ENCODE measurements around the gene PPFIBP2.
A peak's percentile ranks its signal among the peaks of the same experiment; 100 is the strongest.
"Not testable (repeated sequence)": the region's sequence is repeated elsewhere in the genome, so short reads cannot be mapped to it uniquely, and the experiment has no call there.

PPFIBP2 gene

DNA sequence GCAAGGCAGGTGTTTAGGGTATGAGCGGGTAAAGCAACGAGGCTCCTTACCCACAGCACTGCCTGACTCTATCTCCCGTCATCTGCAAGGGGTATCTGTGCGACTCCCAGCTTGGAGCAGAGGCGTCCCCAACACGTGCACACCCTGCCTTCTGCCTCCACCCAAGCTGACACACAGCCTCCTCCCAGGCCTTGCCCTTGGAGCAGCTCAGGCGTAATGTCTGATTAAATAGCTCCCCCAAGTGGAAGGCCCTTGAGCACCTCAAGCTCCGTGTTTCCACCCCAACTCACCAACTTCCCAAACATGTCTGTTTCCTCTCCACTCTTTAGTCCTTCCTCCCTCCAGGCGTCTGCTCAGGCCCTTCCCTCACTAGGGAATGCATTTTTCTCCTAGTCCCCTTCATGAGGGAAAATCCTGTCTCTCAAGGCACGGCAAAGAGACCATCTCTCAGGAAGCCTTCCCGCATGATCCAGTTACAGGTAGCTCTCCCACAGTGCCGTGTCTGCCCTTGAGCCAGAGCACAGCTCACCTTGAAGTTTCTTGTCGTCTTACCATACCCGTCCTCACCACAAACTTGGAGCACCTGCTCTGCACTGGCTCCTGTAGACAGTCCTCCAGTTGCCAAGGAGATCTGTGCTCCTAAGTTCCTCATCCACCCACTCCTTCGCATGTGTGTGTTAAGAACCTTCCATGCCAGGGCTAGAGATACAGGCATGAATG is 143.7 kb downstream of the PPFIBP2 start:
- peak; percentile 85 for DNase-seq (ENCODE audit: low read depth)
- no peaks in the 10 kb centered on the region for H3K27me3 ChIP-seq (replicated peaks; ENCODE audit: control insufficient read depth, insufficient read depth, low read length)
- peaks cover 27% of the 10 kb centered on the region for H3K36me3 ChIP-seq (ENCODE audit: control insufficient read depth, insufficient read depth, low read length, severe bottlenecking)
- no peak overlapping the region for H3K9ac ChIP-seq (ENCODE audit: low read length)
- H3K9me3 ChIP-seq (ENCODE audit: control insufficient read depth, low read length): no peaks in the 10 kb centered on the region
- no peak overlapping the region for H3K4me3 ChIP-seq (ENCODE audit: low read length)
- no peaks in the 10 kb centered on the region for H3K4me1 ChIP-seq (ENCODE audit: control insufficient read depth, insufficient read depth, low read length)

DNA sequence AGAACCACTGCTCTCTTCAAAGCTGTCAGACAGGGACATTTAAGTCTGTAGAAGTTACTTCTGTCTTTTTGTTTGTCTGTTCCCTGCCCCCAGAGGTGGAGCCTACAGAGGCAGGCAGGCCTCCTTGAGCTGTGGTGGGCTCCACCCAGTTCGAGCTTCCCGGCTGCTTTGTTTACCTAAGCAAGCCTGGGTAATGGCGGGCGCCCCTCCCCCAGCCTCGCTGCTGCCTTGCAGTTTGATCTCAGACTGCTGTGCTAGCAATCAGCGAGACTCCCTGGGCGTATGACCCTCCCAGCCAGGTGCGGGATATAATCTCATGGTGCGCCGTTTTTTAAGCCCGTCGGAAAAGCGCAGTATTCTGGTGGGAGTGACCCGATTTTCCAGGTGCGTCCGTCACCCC is 149.7 kb downstream of the PPFIBP2 start:
- DNase-seq (ENCODE audit: low read depth); H3K9ac ChIP-seq (ENCODE audit: low read length); H3K9me3 ChIP-seq (ENCODE audit: control insufficient read depth, low read length); H3K36me3 ChIP-seq (ENCODE audit: control insufficient read depth, insufficient read depth, low read length, severe bottlenecking); H3K4me3 ChIP-seq (ENCODE audit: low read length); H3K4me1 ChIP-seq (ENCODE audit: control insufficient read depth, insufficient read depth, low read length); H3K27me3 ChIP-seq (replicated peaks; ENCODE audit: control insufficient read depth, insufficient read depth, low read length): not testable (repeated sequence)

DNA sequence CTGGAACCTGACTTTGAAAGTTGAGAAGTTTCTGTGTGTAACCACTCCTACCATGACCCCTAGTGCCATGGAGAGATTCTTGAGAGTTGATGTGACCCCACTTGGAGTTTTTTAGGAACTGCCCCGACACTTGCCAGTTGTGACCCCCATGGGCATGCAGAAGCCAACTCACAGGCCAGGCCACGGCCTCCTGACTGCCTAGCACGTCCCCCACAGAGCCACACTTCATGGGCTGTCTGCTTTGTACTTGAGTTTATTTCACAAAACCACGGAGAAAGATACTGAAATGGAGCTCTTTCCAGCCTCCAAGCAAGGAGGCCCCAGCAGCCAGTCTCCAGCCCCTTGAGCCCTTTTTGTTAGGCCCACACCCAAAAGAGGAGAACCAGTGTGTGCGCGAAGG is 151.1 kb downstream of the PPFIBP2 start:
- no peak for DNase-seq (ENCODE audit: low read depth)
- Histone ChIP-seq H3K9me3 (ENCODE audit: control insufficient read depth, low read length) (no peaks in the 10 kb centered on the region), H3K9ac (ENCODE audit: low read length) (no peak overlapping the region), H3K36me3 (ENCODE audit: control insufficient read depth, insufficient read depth, low read length, severe bottlenecking) (peaks cover 6% of the 10 kb centered on the region), H3K4me1 (ENCODE audit: control insufficient read depth, insufficient read depth, low read length) (no peaks in the 10 kb centered on the region), H3K4me3 (ENCODE audit: low read length) (no peak overlapping the region), H3K27me3 (replicated peaks; ENCODE audit: control insufficient read depth, insufficient read depth, low read length) (no peaks in the 10 kb centered on the region)

DNA sequence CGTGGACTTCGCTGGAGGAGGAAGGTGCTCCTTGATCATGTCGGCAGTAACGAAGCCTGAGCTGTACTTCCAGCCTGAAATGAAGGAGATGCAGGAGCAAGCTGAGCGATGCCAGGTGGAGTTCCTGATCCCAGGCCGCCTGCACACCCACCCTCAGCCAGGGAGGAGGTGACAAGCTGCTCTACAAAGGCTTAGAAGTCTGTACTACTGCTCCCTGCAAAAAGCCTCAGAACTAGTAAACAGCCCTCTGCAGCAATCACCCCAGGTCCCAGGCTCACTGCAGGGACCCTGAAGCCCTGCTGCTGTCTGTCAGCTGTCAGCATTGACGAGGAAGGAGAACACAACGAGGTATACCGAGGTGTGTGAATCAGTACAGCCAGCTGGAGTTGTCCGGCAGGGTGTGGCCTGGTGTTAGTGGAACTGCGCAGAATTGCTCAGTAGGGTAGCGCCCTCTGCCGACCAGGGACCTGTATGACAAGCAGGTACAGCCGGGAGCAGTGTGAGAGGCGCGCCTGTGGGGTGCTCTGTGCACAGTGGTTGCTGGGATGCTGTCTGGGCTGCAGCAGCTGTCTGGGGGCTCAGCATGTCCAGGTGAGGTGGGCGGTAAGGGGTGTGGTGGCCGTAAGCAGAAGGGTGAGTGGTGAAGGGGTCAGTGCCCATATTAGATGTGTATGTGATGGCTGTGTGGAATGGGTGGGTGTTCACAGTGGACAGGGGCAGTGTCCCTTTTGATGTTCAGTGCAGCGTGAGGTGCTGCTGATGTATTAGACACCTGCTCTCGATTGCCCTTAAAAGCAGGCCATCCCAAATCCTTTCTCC is 151.9 kb downstream of the PPFIBP2 start:
- no peaks in the 10 kb centered on the region for H3K9me3 ChIP-seq (ENCODE audit: control insufficient read depth, low read length)
- no peak overlapping the region for H3K4me3 ChIP-seq (ENCODE audit: low read length)
- peak; percentile 79 for DNase-seq (ENCODE audit: low read depth)
- H3K27me3 ChIP-seq (replicated peaks; ENCODE audit: control insufficient read depth, insufficient read depth, low read length): no peaks in the 10 kb centered on the region
- H3K36me3 ChIP-seq (ENCODE audit: control insufficient read depth, insufficient read depth, low read length, severe bottlenecking): peaks cover 6% of the 10 kb centered on the region
- no peaks in the 10 kb centered on the region for H3K4me1 ChIP-seq (ENCODE audit: control insufficient read depth, insufficient read depth, low read length)
- H3K9ac ChIP-seq (ENCODE audit: low read length): no peak overlapping the region

DNA sequence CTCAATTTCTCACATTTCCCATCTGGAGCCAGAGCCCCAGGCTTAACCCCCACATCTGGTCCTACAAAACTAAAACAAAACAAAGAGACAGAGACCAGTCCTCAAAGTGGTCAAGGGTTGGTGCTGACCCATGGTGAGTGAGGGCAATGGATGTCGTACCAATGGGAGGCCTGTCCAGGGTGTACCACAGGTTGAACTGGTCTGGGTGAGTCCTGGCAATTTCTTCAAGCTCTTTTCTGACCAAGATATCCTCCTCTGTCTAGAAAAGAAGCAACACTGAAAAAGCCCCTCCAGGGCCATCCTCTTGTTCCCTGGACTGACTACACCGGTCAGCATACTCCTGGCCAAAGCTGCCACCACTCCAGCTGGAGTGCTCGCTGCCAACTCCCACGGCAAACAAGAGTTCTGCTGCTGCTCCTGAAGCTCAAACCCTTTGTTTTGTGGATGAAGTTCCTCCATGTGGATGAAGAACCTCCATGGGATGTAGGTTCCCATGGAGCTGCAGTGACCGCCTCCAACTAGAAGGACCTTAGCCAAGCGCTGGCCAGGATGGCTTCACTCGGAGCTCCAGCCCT is 152.6 kb downstream of the PPFIBP2 start:
- no peak overlapping the region for H3K4me3 ChIP-seq (ENCODE audit: low read length)
- no peaks in the 10 kb centered on the region for H3K9me3 ChIP-seq (ENCODE audit: control insufficient read depth, low read length)
- H3K4me1 ChIP-seq (ENCODE audit: control insufficient read depth, insufficient read depth, low read length): no peaks in the 10 kb centered on the region
- no peak for DNase-seq (ENCODE audit: low read depth)
- no peak overlapping the region for H3K9ac ChIP-seq (ENCODE audit: low read length)
- no peaks in the 10 kb centered on the region for H3K27me3 ChIP-seq (replicated peaks; ENCODE audit: control insufficient read depth, insufficient read depth, low read length)
- peaks cover 6% of the 10 kb centered on the region for H3K36me3 ChIP-seq (ENCODE audit: control insufficient read depth, insufficient read depth, low read length, severe bottlenecking)

DNA sequence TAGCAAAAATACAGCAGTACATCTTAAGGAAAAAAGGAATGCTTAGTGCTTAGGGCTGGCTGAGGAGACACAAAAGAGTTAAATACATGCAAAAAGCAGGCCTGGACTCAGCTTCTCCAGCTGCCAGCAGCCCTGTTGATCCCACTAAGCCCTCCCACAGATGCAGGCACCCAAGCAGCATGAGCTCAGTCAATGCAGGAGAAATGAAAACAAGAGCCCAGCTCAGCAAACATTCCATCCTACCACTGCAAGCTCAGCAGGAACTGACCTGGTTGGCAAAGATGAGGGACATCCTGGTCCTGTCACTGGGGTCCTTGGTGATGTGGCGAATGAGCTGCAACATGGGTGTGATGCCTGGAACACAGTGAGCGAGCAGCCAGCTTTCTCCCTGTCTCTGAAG is 153.7 kb downstream of the PPFIBP2 start:
- Histone ChIP-seq H3K9ac (ENCODE audit: low read length) (no peak overlapping the region), H3K27me3 (replicated peaks; ENCODE audit: control insufficient read depth, insufficient read depth, low read length) (no peaks in the 10 kb centered on the region), H3K4me1 (ENCODE audit: control insufficient read depth, insufficient read depth, low read length) (no peaks in the 10 kb centered on the region), H3K9me3 (ENCODE audit: control insufficient read depth, low read length) (no peaks in the 10 kb centered on the region), H3K4me3 (ENCODE audit: low read length) (no peak overlapping the region), H3K36me3 (ENCODE audit: control insufficient read depth, insufficient read depth, low read length, severe bottlenecking) (peaks cover 6% of the 10 kb centered on the region)
- peak; percentile 31 for DNase-seq (ENCODE audit: low read depth)

DNA sequence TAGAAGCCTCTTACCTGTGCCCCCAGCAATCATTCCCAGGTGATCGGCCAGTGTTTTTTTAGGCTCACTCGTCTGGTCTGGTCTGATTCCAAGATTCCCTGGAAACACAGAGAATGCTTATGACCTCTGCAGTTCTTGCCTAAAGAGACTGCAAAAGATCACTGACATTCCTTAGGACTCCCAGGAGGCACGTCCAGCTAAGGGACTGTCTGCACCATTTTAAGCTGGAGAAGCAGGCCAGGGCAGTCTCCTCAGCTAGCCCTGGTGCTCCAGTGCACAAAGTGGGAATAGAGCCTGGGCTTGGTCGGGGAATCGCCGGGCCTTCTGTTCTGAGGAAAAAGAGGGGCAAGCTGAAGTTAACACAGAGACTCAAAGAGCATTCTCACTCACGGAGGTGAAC is 154.7 kb downstream of the PPFIBP2 start:
- no peak for DNase-seq (ENCODE audit: low read depth)
- H3K36me3 ChIP-seq (ENCODE audit: control insufficient read depth, insufficient read depth, low read length, severe bottlenecking): peaks cover 6% of the 10 kb centered on the region

DNA sequence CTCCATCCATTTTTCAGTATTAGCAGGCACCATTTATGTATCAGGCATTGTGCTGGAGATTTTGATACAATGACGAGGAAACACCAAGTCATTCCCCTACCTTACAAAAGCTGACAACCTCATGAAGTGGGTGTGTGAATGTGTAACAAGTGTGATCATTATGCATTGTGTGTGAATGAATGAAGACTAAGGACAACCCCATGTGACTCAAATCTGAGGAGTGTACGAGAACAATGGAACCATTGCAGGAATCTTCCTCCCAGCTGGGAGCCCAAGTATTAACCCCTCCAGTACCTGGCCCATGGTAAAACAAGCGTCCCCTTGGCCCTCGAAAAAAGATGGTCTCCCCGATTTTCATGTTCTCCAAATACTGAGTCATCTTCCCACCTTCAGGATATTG is 155.1 kb downstream of the PPFIBP2 start:
- no peak overlapping the region for H3K4me3 ChIP-seq (ENCODE audit: low read length)
- no peaks in the 10 kb centered on the region for H3K27me3 ChIP-seq (replicated peaks; ENCODE audit: control insufficient read depth, insufficient read depth, low read length)
- H3K4me1 ChIP-seq (ENCODE audit: control insufficient read depth, insufficient read depth, low read length): peaks cover 7% of the 10 kb centered on the region
- no peaks in the 10 kb centered on the region for H3K9me3 ChIP-seq (ENCODE audit: control insufficient read depth, low read length)
- peaks cover 6% of the 10 kb centered on the region for H3K36me3 ChIP-seq (ENCODE audit: control insufficient read depth, insufficient read depth, low read length, severe bottlenecking)
- no peak for DNase-seq (ENCODE audit: low read depth)
- no peak overlapping the region for H3K9ac ChIP-seq (ENCODE audit: low read length)

More for the DNA sequence above, 154.7 kb downstream of the PPFIBP2 start:
- no peak overlapping the region for H3K4me3 ChIP-seq (ENCODE audit: low read length)
- H3K9ac ChIP-seq (ENCODE audit: low read length): no peak overlapping the region
- H3K27me3 ChIP-seq (replicated peaks; ENCODE audit: control insufficient read depth, insufficient read depth, low read length): no peaks in the 10 kb centered on the region
- H3K4me1 ChIP-seq (ENCODE audit: control insufficient read depth, insufficient read depth, low read length): peaks cover 7% of the 10 kb centered on the region
- no peaks in the 10 kb centered on the region for H3K9me3 ChIP-seq (ENCODE audit: control insufficient read depth, low read length)

DNA sequence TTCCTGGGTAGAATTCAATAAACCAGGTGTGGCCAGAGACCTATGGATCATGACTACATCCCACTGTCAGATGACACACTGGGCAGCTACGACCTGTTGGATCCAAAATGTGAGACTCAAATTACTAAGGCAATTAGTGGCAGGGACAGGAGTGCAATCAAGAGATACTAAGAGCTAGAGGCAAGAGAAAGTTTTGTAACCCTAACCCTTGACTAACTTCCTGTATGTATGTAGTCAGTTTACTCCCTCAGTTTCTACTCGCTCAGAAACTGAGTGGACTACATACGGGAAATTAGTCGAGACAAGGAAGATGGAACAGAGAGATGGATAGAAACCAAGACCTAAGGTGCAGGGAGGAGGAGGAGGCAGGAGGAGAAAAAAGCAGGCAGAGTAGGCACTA is 156.8 kb downstream of the PPFIBP2 start:
- peaks cover 6% of the 10 kb centered on the region for H3K36me3 ChIP-seq (ENCODE audit: control insufficient read depth, insufficient read depth, low read length, severe bottlenecking)
- no peak for DNase-seq (ENCODE audit: low read depth)
- H3K4me1 ChIP-seq (ENCODE audit: control insufficient read depth, insufficient read depth, low read length): peaks cover 7% of the 10 kb centered on the region

DNA sequence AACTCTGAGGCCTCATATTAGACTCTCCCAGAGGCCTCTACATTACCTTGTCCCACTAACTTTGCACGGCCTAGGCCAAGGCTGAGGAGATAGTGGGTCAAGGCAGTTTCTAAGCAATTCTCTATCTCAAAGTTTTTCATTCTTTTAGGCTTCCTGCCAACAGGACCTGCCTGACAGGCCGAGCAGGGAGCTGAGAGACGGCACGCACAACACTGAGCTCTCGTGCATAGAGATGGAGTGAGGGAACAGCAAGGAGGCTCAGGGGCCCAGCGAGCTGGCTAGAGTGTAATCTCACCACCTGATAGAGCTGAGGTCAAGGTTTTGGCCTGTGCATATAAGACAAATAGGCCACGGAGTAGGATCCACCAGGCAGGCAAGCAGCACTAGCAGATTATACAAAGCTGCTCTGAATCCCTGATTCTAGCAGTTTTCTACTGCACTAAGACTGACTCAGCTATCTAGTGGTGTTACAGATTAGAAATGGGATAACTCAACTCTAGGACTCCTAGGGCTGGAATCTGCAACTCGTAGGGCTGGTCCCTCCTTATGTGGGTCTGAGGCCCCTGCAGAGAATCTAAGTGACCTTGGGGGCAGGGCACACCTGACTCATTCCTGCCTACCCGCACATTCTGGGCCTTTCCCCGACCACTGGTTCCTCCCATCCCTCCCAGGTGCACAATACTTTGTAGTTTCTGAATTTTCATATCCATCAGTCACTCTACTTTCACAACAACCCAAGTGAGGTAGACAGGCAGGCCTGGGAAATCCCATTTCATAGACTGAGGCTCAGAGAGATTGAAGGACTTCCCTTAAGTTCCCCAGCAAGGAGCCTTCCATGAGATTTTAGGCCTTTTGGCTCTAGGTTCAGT is 157.8 kb downstream of the PPFIBP2 start:
- H3K27me3 ChIP-seq (replicated peaks; ENCODE audit: control insufficient read depth, insufficient read depth, low read length): no peaks in the 10 kb centered on the region
- H3K9me3 ChIP-seq (ENCODE audit: control insufficient read depth, low read length): no peaks in the 10 kb centered on the region
- peaks cover 7% of the 10 kb centered on the region for H3K4me1 ChIP-seq (ENCODE audit: control insufficient read depth, insufficient read depth, low read length)
- no peak overlapping the region for H3K4me3 ChIP-seq (ENCODE audit: low read length)
- H3K36me3 ChIP-seq (ENCODE audit: control insufficient read depth, insufficient read depth, low read length, severe bottlenecking): peaks cover 6% of the 10 kb centered on the region
- DNase-seq (ENCODE audit: low read depth): no peak
- H3K9ac ChIP-seq (ENCODE audit: low read length): no peak overlapping the region

More for the DNA sequence above, 156.8 kb downstream of the PPFIBP2 start:
- Histone ChIP-seq H3K4me3 (ENCODE audit: low read length) (no peak overlapping the region), H3K9ac (ENCODE audit: low read length) (no peak overlapping the region), H3K27me3 (replicated peaks; ENCODE audit: control insufficient read depth, insufficient read depth, low read length) (no peaks in the 10 kb centered on the region), H3K9me3 (ENCODE audit: control insufficient read depth, low read length) (no peaks in the 10 kb centered on the region)

All from adipocyte (in vitro differentiated cells).